GM12874 (cell line): ENCODE results near the gene CHIC2.

Experiments used
- TF ChIP-seq, protein P1 (sequence below): IDR thresholded peaks from 2 replicates; pipeline ENCODE4 v1.5.1; 2011; ENCODE audit warnings: low read depth, mild to moderate bottlenecking, control low read depth, low read length, moderate library complexity; ENCODE audit not compliant: insufficient read depth

The CHIC2 gene

GRCh38 chr4:54102531-54103106 lies 38.2 kb upstream of the CHIC2 start:
- TF ChIP-seq, protein P1, sequence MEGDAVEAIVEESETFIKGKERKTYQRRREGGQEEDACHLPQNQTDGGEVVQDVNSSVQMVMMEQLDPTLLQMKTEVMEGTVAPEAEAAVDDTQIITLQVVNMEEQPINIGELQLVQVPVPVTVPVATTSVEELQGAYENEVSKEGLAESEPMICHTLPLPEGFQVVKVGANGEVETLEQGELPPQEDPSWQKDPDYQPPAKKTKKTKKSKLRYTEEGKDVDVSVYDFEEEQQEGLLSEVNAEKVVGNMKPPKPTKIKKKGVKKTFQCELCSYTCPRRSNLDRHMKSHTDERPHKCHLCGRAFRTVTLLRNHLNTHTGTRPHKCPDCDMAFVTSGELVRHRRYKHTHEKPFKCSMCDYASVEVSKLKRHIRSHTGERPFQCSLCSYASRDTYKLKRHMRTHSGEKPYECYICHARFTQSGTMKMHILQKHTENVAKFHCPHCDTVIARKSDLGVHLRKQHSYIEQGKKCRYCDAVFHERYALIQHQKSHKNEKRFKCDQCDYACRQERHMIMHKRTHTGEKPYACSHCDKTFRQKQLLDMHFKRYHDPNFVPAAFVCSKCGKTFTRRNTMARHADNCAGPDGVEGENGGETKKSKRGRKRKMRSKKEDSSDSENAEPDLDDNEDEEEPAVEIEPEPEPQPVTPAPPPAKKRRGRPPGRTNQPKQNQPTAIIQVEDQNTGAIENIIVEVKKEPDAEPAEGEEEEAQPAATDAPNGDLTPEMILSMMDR: no peak

GRCh38 chr4:54101190-54102041 lies 37.0 kb upstream of the CHIC2 start:
- TF ChIP-seq, protein P1: no peak

GRCh38 chr4:54100595-54101189 lies 36.3 kb upstream of the CHIC2 start:
- TF ChIP-seq, protein P1: no peak

GRCh38 chr4:54099748-54100574 lies 35.6 kb upstream of the CHIC2 start, which contains the start of gene GSX2:
Gene GSX2 (plus strand): TSS chr4:54100163. CDS start chr4:54100345, 182 bp downstream.
- TF ChIP-seq, protein P1: no peak

DNA sequence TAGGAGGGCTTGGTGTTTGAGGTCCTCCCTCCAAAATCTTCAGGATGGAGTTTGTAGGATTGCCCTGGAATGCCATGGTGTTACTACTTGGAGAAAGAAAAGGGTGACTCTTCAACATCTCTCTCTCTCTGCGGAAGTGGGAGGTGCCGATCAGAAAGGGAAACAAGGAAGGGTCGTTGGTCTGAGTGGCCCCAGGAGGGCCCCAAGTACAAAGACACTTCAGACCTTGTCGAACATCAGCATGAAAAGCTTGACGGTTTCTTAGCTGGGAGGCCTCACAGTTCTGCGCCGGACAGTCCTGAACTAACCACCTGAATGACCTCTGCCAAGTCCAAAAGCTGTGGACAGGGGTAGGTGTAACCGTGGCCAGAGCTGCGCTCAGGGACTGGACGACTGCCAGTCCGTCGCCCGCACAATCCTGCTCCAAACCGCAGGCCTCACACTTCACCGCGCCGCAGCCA lies 34.9 kb upstream of the CHIC2 start:
- TF ChIP-seq, protein P1: no peak

DNA sequence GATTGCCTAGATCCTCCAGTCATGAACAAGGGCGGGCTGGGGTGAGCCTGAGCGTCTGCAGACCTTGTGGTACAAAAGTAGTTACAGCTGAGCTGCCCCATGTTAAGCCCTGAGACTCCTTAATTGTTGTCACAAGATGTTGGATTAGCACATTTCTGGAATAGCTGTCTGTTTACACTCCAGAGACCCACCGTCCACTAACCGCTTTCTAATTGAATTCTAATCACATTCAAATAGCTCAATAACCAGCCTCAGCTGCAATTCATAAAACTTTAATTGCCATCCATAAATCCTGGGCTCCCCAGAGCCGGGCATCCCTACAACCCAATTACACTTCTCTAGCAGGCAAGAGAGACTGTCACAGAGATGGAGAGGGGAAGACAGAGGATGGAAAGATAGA lies 34.0 kb upstream of the CHIC2 start:
- TF ChIP-seq, protein P1: no peak
